GM12891 (cell line): ENCODE measurements around the gene TIMM13.

Source experiments
- POLR2A ChIP-seq: IDR thresholded peaks from 2 replicates; pipeline ENCODE4 v1.6.1; 2011; ENCODE audit warnings: low read depth, low read length, control low read depth
- POLR2AphosphoS5 ChIP-seq: IDR thresholded peaks from 2 replicates; pipeline ENCODE4 v1.6.1; 2011; ENCODE audit warnings: low read depth, low read length, control low read depth
- POU2F2 ChIP-seq: IDR thresholded peaks from 2 replicates; pipeline ENCODE4 v1.6.1; 2011; ENCODE audit warnings: low read depth, mild to moderate bottlenecking, control low read depth, low read length, moderate library complexity
- TAF1 ChIP-seq: IDR thresholded peaks from 2 replicates; pipeline ENCODE4 v1.6.1; 2011; ENCODE audit warnings: low read depth, low read length, control low read depth

GRCh38 chr19:2444251-2445002 is 17.0 kb upstream of the TIMM13 start:
- TF ChIP-seq POLR2A (no peak), POLR2AphosphoS5 (no peak), TAF1 (no peak), POU2F2 (no peak)
